HFF-Myc (cell line): ENCODE data around the gene DPP10.

ENCODE experiments used
- DNase-seq: peaks from one replicate; pipeline ENCODE4 v3.0.0-alpha.2; 2011; ENCODE audit warnings: low read depth; ENCODE audit errors: extremely low read depth
- H3K4me3 ChIP-seq: replicated peaks from 2 replicates; pipeline ENCODE4 v1.5.1; 2011; ENCODE audit warnings: low read depth, mild to moderate bottlenecking, control low read depth, low read length
- CTCF ChIP-seq: IDR thresholded peaks from 2 replicates; pipeline ENCODE4 v1.5.1; 2012; ENCODE audit warnings: mild to moderate bottlenecking, low read depth, low read length, control low read depth; ENCODE audit errors: missing control alignments

Gene DPP10

GRCh38 chr2:115194623-115195022 lies 752.2 kb downstream of the DPP10 start:
- TF ChIP-seq CTCF: no peak
- no peak for DNase-seq
- H3K4me3 ChIP-seq: no peak overlapping the region

- no peak overlapping the region for H3K4me3 ChIP-seq
- DNase-seq: no peak
- no peak for TF ChIP-seq CTCF
Observed at GRCh38 chr2:115196587-115196986, 754.1 kb downstream of the DPP10 start.

- H3K4me3 ChIP-seq: no peak overlapping the region
- DNase-seq: no peak
- no peak for TF ChIP-seq CTCF
Observed at GRCh38 chr2:115199966-115200365, 757.5 kb downstream of the DPP10 start.

GRCh38 chr2:115201386-115201785 lies 758.9 kb downstream of the DPP10 start:
- H3K4me3 ChIP-seq: no peak overlapping the region
- no peak for TF ChIP-seq CTCF
- no peak for DNase-seq

- H3K4me3 ChIP-seq: no peak overlapping the region
- no peak for DNase-seq
- no peak for TF ChIP-seq CTCF
Observed at GRCh38 chr2:115208493-115209164, 766.2 kb downstream of the DPP10 start.

- no peak for DNase-seq
- no peak overlapping the region for H3K4me3 ChIP-seq
- no peak for TF ChIP-seq CTCF
Observed at GRCh38 chr2:115214050-115214449, 771.6 kb downstream of the DPP10 start.

GRCh38 chr2:115219296-115219695 lies 776.9 kb downstream of the DPP10 start:
- DNase-seq: no peak
- TF ChIP-seq CTCF: no peak
- no peak overlapping the region for H3K4me3 ChIP-seq
